IPS-20b (cell line): ENCODE results near the gene CACNA1B.

ENCODE experiments used
- H3K27ac ChIP-seq: one replicate; pipeline ENCODE4 v1.5.1; 2013; ENCODE audit warnings: low read length
- H3K27me3 ChIP-seq: 2 replicates; pipeline ENCODE4 v1.6.1; 2013; ENCODE audit warnings: mild to moderate bottlenecking, low read length, inconsistent platforms; ENCODE audit not compliant: insufficient read depth
- H3K36me3 ChIP-seq: 2 replicates; pipeline ENCODE4 v1.6.1; 2013; ENCODE audit warnings: low read depth, mild to moderate bottlenecking, inconsistent platforms, low read length, moderate library complexity; ENCODE audit not compliant: insufficient read depth
- H3K4me1 ChIP-seq: 2 replicates; pipeline ENCODE4 v1.6.1; 2013; ENCODE audit warnings: mild to moderate bottlenecking, control low read depth, inconsistent platforms, low read length, moderate library complexity; ENCODE audit not compliant: insufficient read depth
- H3K4me3 ChIP-seq: 2 replicates; pipeline ENCODE4 v1.5.1; 2013; ENCODE audit warnings: mild to moderate bottlenecking, low read length, inconsistent platforms
- H3K9ac ChIP-seq: 2 replicates; pipeline ENCODE4 v1.6.1; 2013; ENCODE audit warnings: low read depth, mild to moderate bottlenecking, inconsistent platforms, low read length, moderate library complexity
- H3K9me3 ChIP-seq: 2 replicates; pipeline ENCODE4 v1.6.1; 2013; ENCODE audit warnings: mild to moderate bottlenecking, low read depth, low read length, inconsistent platforms; ENCODE audit not compliant: insufficient read depth

CACNA1B gene

GRCh38 chr9:138073808-138074207 is 196.2 kb downstream of the CACNA1B start:
- H3K27me3 ChIP-seq: no peaks in the 10 kb centered on the region
- H3K4me3 ChIP-seq: no peak overlapping the region
- H3K27ac ChIP-seq: no peak overlapping the region
- no peak overlapping the region for H3K9ac ChIP-seq
- H3K4me1 ChIP-seq: peaks cover 23% of the 10 kb centered on the region; the same call in 1 of the 2 replicates
- no peaks in the 10 kb centered on the region for H3K36me3 ChIP-seq
- H3K9me3 ChIP-seq: no peaks in the 10 kb centered on the region

GRCh38 chr9:138074516-138074915 is 196.9 kb downstream of the CACNA1B start:
- H3K4me3 ChIP-seq: no peak overlapping the region
- H3K27ac ChIP-seq: no peak overlapping the region
- H3K36me3 ChIP-seq: no peaks in the 10 kb centered on the region
- peaks cover 16% of the 10 kb centered on the region; the same call in 1 of the 2 replicates for H3K4me1 ChIP-seq
- no peak overlapping the region for H3K9ac ChIP-seq
- no peaks in the 10 kb centered on the region for H3K9me3 ChIP-seq
- H3K27me3 ChIP-seq: no peaks in the 10 kb centered on the region

GRCh38 chr9:138075496-138075895 is 197.9 kb downstream of the CACNA1B start:
- Histone ChIP-seq H3K27me3 (no peaks in the 10 kb centered on the region), H3K9me3 (no peaks in the 10 kb centered on the region), H3K9ac (no peak overlapping the region), H3K36me3 (no peaks in the 10 kb centered on the region), H3K27ac (no peak overlapping the region), H3K4me1 (peaks cover 6% of the 10 kb centered on the region; the same call in 1 of the 2 replicates), H3K4me3 (no peak overlapping the region)

GRCh38 chr9:138075961-138076649 is 198.5 kb downstream of the CACNA1B start:
- no peak overlapping the region for H3K4me3 ChIP-seq
- H3K27me3 ChIP-seq: no peaks in the 10 kb centered on the region
- no peak overlapping the region for H3K27ac ChIP-seq
- H3K9me3 ChIP-seq: no peaks in the 10 kb centered on the region
- no peak overlapping the region for H3K9ac ChIP-seq
- no peaks in the 10 kb centered on the region for H3K36me3 ChIP-seq
- peaks cover 6% of the 10 kb centered on the region; the same call in 1 of the 2 replicates for H3K4me1 ChIP-seq

- no peak overlapping the region for H3K9ac ChIP-seq
- H3K9me3 ChIP-seq: no peaks in the 10 kb centered on the region
- H3K27me3 ChIP-seq: no peaks in the 10 kb centered on the region
- H3K4me3 ChIP-seq: no peak overlapping the region
- H3K36me3 ChIP-seq: no peaks in the 10 kb centered on the region
- H3K4me1 ChIP-seq: peaks cover 6% of the 10 kb centered on the region; the same call in 1 of the 2 replicates
- no peak overlapping the region for H3K27ac ChIP-seq
Observed at GRCh38 chr9:138076650-138077009, 199.0 kb downstream of the CACNA1B start.

- Histone ChIP-seq H3K27me3 (no peaks in the 10 kb centered on the region), H3K9me3 (no peaks in the 10 kb centered on the region), H3K4me1 (peaks cover 6% of the 10 kb centered on the region; the same call in 1 of the 2 replicates), H3K36me3 (no peaks in the 10 kb centered on the region), H3K9ac (no peak overlapping the region), H3K4me3 (no peak overlapping the region), H3K27ac (no peak overlapping the region)
Observed at GRCh38 chr9:138077126-138077525, 199.5 kb downstream of the CACNA1B start.

GRCh38 chr9:138077898-138078540 is 200.4 kb downstream of the CACNA1B start:
- no peak overlapping the region for H3K9ac ChIP-seq
- H3K27me3 ChIP-seq: no peaks in the 10 kb centered on the region
- no peak overlapping the region for H3K4me3 ChIP-seq
- H3K27ac ChIP-seq: no peak overlapping the region
- peaks cover 6% of the 10 kb centered on the region; the same call in 1 of the 2 replicates for H3K4me1 ChIP-seq
- no peaks in the 10 kb centered on the region for H3K36me3 ChIP-seq
- H3K9me3 ChIP-seq: no peaks in the 10 kb centered on the region

- no peak overlapping the region for H3K4me3 ChIP-seq
- H3K9me3 ChIP-seq: peaks cover 4% of the 10 kb centered on the region; the same call in 1 of the 2 replicates
- no peaks in the 10 kb centered on the region for H3K27me3 ChIP-seq
- H3K4me1 ChIP-seq: no peaks in the 10 kb centered on the region
- H3K9ac ChIP-seq: no peak overlapping the region
- H3K27ac ChIP-seq: no peak overlapping the region
- no peaks in the 10 kb centered on the region for H3K36me3 ChIP-seq
Observed at GRCh38 chr9:138078846-138079245, 201.3 kb downstream of the CACNA1B start.

- Histone ChIP-seq H3K27ac (no peak overlapping the region), H3K27me3 (no peaks in the 10 kb centered on the region), H3K36me3 (no peaks in the 10 kb centered on the region), H3K9ac (no peak overlapping the region), H3K4me3 (no peak overlapping the region), H3K4me1 (no peaks in the 10 kb centered on the region), H3K9me3 (peaks cover 22% of the 10 kb centered on the region)
Observed at GRCh38 chr9:138080979-138081378, 203.4 kb downstream of the CACNA1B start.

- H3K4me1 ChIP-seq: no peaks in the 10 kb centered on the region
- H3K9me3 ChIP-seq: peaks cover 33% of the 10 kb centered on the region
- no peaks in the 10 kb centered on the region for H3K36me3 ChIP-seq
- H3K27me3 ChIP-seq: no peaks in the 10 kb centered on the region
- no peak overlapping the region for H3K4me3 ChIP-seq
- H3K27ac ChIP-seq: no peak overlapping the region
- no peak overlapping the region for H3K9ac ChIP-seq
Observed at GRCh38 chr9:138082918-138083636, 205.5 kb downstream of the CACNA1B start.

- Histone ChIP-seq H3K4me3 (no peak overlapping the region), H3K4me1 (no peaks in the 10 kb centered on the region), H3K27ac (no peak overlapping the region), H3K9ac (no peak overlapping the region), H3K36me3 (no peaks in the 10 kb centered on the region), H3K27me3 (no peaks in the 10 kb centered on the region), H3K9me3 (peaks cover 33% of the 10 kb centered on the region)
Observed at GRCh38 chr9:138083873-138084272, 206.3 kb downstream of the CACNA1B start.
